Heart left ventricle (tissue), 16 donors: Measurements from ENCODE around the gene CADM2. TPM values are rescaled to one million over a fixed set of nuclear protein-coding genes. Genes with fewer than 3 reads are reported as not detected.
A peak's percentile ranks its signal among the peaks of the same experiment; 100 is the strongest.

Experiments used
- ATAC-seq, 4 donors: fragments of 200-7000 bp; cut with Tn5 transposase; one replicate each; pipeline ENCODE4 v1.9.1; 2020 to 2022; ENCODE audit warnings: moderate library complexity in 4 of 4, mild to moderate bottlenecking in 3 of 4, moderate number of reproducible peaks in 1 of 4
- DNase-seq, 5 donors: peaks; one replicate each; pipeline ENCODE4 v3.0.0-alpha.2; 2020
- H3K27ac ChIP-seq, 12 donors: fragments of 200-600 bp; sonication (generic) in 4 of 12; one replicate each; pipeline versions ENCODE4 v1.5.0 to v1.8.0; 2016 to 2022; ENCODE audit warnings: mild to moderate bottlenecking in 2 of 12
- H3K27me3 ChIP-seq, 9 donors: fragments of 200-600 bp; sonication (generic) in 2 of 9; one replicate each; pipeline versions ENCODE4 v1.5.1 to v1.8.0; 2016 to 2022; ENCODE audit warnings: mild to moderate bottlenecking in 3 of 9
- H3K36me3 ChIP-seq, 9 donors: fragments of 200-600 bp; sonication (generic) in 2 of 9; one replicate each; pipeline versions ENCODE4 v1.5.0 to v1.8.0; 2018 to 2022; ENCODE audit warnings: mild to moderate bottlenecking in 2 of 9
- H3K4me1 ChIP-seq, 12 donors: fragments of 200-600 bp; sonication (generic) in 4 of 12; one replicate each; pipeline versions ENCODE4 v1.5.0 to v1.8.0; 2016 to 2022; ENCODE audit warnings: mild to moderate bottlenecking in 3 of 12
- H3K4me3 ChIP-seq, 12 donors: fragments of 200-600 bp; sonication (generic) in 4 of 12; one replicate each; pipeline versions ENCODE4 v1.5.0 to v1.8.0; 2017 to 2022; ENCODE audit warnings: mild to moderate bottlenecking in 9 of 12, moderate library complexity in 4 of 12
- H3K9me3 ChIP-seq, 12 donors: fragments of 200-600 bp; sonication (generic) in 4 of 12; one replicate each; pipeline versions ENCODE4 v1.5.0 to v1.8.0; 2016 to 2022; ENCODE audit warnings: mild to moderate bottlenecking in 1 of 12
- POLR2A ChIP-seq, 2 donors: fragments of 450-650 bp; IDR thresholded peaks; one replicate each; pipeline ENCODE4 v1.6.1; 2017; ENCODE audit warnings: antibody characterized with exemption in 2 of 2, mild to moderate bottlenecking in 2 of 2, moderate library complexity in 2 of 2
- WGBS, 4 donors: extraction: QIAGEN DNeasy Blood & Tissue Kit in 2 of 4; methylation state at CpG; one replicate each; pipeline versions ENCODE4 v1.1.5 to v1.1.7; 2013 to 2018; 5-methylcytosine and 5-hydroxymethylcytosine counted together
- intact Hi-C, 10 donors: fragments of 100-400 bp; cut with DNase I; formaldehyde crosslinking; loops; one replicate each; pipeline versions ENCODE4 v1.11.1 to v1.14.2; 2022
- polyA plus RNA-seq, 2 donors: library from polyadenylated mRNA; stranded (reverse); fragments of 200-250 nt; gene quantifications; one replicate each; pipeline ENCODE4 v1.2.3, GENCODE V29; 2013
- total RNA-seq, 9 donors: library from RNA; depleted of rRNA in 2 of 9; stranded (reverse); fragments of >200 nt in 2 of 9; fragmentation: NEBNext Ultra II Directional in 3 of 9; extraction: Animal tissue kit (Norgen Biotek cat#: 25700) in 3 of 9; gene quantifications; one replicate each; pipeline versions ENCODE4 v1.1.0 to v1.2.4, GENCODE V29; 2016 to 2023
- TF ChIP-seq, protein P1 (sequence below), 12 donors: fragments of 200-600 bp; sonication (generic) in 4 of 12; IDR thresholded peaks; one replicate each; pipeline versions ENCODE4 v1.5.0 to v1.8.0; 2018 to 2022; ENCODE audit warnings: antibody characterized with exemption in 12 of 12, mild to moderate bottlenecking in 5 of 12
- donor health status: ischemic (EF 13 %, LVEDD 7.1; RV severe dilation, severe dysfunction).
- donor health status: healthy with polysubstance abuse.
- donor health status: DM: no; HTN: yes; CAD: no.
- donor health status: DM: no; HTN: no; CAD: no.
- donor health status: ischemic (EF 25% LVEDD 6.9; RV normal size, moderate dysfunction).
- donor health status: ischemic (EF 25% LVEDD 5.7; RV mildly dilated, moderate dysfunction).
- donor health status: healthy.
- donor health status: DM: yes; HTN: yes; CAD: no.
- donor health status: ischemic (EF 35%, LVEDD 5.7; RV mildly dilated, moderate dysfunction).
- donor health status: nonischemic (EF 11% LVEDD 7.7; RV severe dilation, severe dysfunction).
- donor health status: DM: yes; HTN: yes; CAD: no.
- donor health status: PGD.
- donor health status: ischemic (EF 29% LVEDD 5.4; RV normal size, mild dysfunction).
- donor health status: nonischemic (EF 23%, LVEDD 6.1; RV moderate dilation, normal function).

Gene CADM2
- total and polyA plus RNA-seq, 11 donors, result 0.19 to 2.3 (median 0.69) TPM

- no peaks in the 10 kb centered on the region for H3K27me3 ChIP-seq
- no peak overlapping the region for H3K4me3 ChIP-seq
- no peaks in the 10 kb centered on the region for H3K36me3 ChIP-seq
- WGBS, 4 donors, result 92 to 95% (median 93%) methylated on average over 1 of the region's 1 CpG
- no peaks in the 10 kb centered on the region for H3K4me1 ChIP-seq
- ATAC-seq (no peak), DNase-seq (no peak)
- H3K9me3 ChIP-seq, result no peaks in the 10 kb centered on the region
- no peak for TF ChIP-seq POLR2A (IDR thresholded peaks at IDR 0.05)
- TF ChIP-seq, protein P1, sequence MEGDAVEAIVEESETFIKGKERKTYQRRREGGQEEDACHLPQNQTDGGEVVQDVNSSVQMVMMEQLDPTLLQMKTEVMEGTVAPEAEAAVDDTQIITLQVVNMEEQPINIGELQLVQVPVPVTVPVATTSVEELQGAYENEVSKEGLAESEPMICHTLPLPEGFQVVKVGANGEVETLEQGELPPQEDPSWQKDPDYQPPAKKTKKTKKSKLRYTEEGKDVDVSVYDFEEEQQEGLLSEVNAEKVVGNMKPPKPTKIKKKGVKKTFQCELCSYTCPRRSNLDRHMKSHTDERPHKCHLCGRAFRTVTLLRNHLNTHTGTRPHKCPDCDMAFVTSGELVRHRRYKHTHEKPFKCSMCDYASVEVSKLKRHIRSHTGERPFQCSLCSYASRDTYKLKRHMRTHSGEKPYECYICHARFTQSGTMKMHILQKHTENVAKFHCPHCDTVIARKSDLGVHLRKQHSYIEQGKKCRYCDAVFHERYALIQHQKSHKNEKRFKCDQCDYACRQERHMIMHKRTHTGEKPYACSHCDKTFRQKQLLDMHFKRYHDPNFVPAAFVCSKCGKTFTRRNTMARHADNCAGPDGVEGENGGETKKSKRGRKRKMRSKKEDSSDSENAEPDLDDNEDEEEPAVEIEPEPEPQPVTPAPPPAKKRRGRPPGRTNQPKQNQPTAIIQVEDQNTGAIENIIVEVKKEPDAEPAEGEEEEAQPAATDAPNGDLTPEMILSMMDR (IDR thresholded peaks at IDR 0.05), result no peak
- intact Hi-C loops, result loop anchor here in 1 of 10 donors (10.0 kb wide), 1 partner anchor 56 kb away; no protein-coding TSS in a partner anchor
- no peak overlapping the region for H3K27ac ChIP-seq
These were observed 850.0 kb downstream of the CADM2 start for GRCh38 chr3:85808755-85809154.

DNA sequence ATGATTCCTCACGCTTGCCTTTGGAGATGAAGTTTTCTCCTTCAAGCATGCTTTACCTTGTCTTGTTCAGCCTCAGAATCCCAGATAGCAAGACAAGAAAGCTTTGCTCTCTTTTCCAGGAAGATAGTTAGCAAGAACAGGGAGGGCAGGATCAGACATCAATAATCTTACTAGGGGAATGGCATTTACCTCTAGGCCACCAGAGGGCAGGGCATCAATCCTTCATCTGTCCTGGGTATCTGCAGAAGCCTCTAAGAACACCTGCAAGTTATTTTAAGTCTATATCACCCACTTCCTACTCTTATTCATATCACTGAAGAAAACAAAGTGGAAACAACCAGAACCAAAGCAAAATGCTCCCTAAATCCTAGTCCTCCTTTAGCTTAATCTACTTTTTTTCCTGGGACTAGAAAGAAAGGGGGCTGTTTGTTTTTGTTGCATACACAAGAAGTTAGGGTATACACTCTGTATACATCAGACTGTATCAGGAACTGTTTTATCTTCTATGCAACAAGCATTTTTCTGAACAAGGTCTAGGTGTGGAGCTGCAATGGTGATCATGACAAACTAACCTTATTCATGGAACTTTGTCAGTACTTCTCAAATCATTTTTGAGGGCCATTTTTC lies 862.5 kb downstream of the CADM2 start:
- Histone ChIP-seq H3K27me3 (no peaks in the 10 kb centered on the region), H3K9me3 (no peaks in the 10 kb centered on the region), H3K27ac (no peak overlapping the region), H3K36me3 (no peaks in the 10 kb centered on the region), H3K4me1 (no peaks in the 10 kb centered on the region), H3K4me3 (no peak overlapping the region)
- intact Hi-C loops, result no loop called here
- DNase-seq (no peak), ATAC-seq (no peak)
- WGBS, 4 donors, result 29 to 45% (median 39%) methylated on average over 1 of the region's 1 CpG
- TF ChIP-seq, protein P1 (IDR thresholded peaks at IDR 0.05), result peak in 6 of 12 donors; percentile 16 to 34 (median 24)
- no peak for TF ChIP-seq POLR2A (IDR thresholded peaks at IDR 0.05)

DNA sequence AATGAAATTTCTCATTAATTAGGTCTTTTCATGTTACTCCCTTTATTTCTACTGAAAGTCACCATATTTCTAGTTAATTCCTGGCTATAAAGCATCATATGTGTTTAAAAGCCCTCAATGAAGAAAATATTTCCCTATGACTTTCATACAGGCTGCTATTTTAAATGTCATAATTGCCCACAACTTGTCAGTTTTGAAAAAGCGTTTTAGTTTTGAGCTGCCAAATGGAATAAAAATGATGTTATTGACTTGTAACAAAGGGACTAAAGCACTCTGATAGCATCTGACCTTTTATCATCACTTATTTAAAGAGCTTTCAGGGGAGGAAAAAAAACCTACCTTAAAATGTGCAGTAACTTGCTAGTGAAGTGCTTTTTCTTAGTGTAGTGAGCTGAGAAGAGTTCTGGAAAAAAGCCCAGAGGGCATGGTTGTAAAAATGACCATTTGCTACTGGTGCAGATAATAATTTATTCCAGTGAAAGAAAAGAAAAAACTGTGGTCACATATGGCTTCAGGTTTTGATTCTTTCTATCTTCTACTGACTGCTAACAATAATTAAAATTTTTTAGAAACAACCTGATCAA lies 877.2 kb downstream of the CADM2 start:
- Histone ChIP-seq H3K4me3 (no peak overlapping the region), H3K9me3 (no peaks in the 10 kb centered on the region), H3K27ac (no peak overlapping the region), H3K4me1 (no peaks in the 10 kb centered on the region), H3K36me3 (no peaks in the 10 kb centered on the region), H3K27me3 (no peaks in the 10 kb centered on the region)
- intact Hi-C loops, result no loop called here
- DNase-seq (no peak), ATAC-seq (no peak)
- 73 to 84% (median 76%) methylated on average over 1 of the region's 1 CpG for WGBS, 4 donors
- no peak for TF ChIP-seq POLR2A (IDR thresholded peaks at IDR 0.05)
- TF ChIP-seq, protein P1 (IDR thresholded peaks at IDR 0.05), result no peak

- Histone ChIP-seq H3K27me3 (no peaks in the 10 kb centered on the region), H3K27ac (no peak overlapping the region), H3K9me3 (no peaks in the 10 kb centered on the region), H3K36me3 (no peaks in the 10 kb centered on the region), H3K4me1 (no peaks in the 10 kb centered on the region), H3K4me3 (no peak overlapping the region)
- WGBS, 4 donors, result 82 to 91% (median 86%) methylated on average over 3 of the region's 3 CpGs
- no peak for ATAC-seq
- intact Hi-C loops, result no loop called here
- TF ChIP-seq, protein P1 (IDR thresholded peaks at IDR 0.05), result no peak
- no peak for TF ChIP-seq POLR2A (IDR thresholded peaks at IDR 0.05)
- no peak for DNase-seq
These were observed 878.6 kb downstream of the CADM2 start for GRCh38 chr3:85837402-85837801.
